GM19372 (cell line): ENCODE data around the gene PCNT.
"Not testable (repeated sequence)": the region's sequence is repeated elsewhere in the genome, so short reads cannot be mapped to it uniquely, and the experiment has no call there.

ENCODE experiments used
- ATAC-seq: cut with Tn5 transposase; IDR thresholded peaks from one replicate; pipeline ENCODE4 v1.9.1; 2021; ENCODE audit warnings: mild to moderate bottlenecking, low read depth, moderate library complexity; ENCODE audit not compliant: unreplicated experiment

PCNT gene

DNA sequence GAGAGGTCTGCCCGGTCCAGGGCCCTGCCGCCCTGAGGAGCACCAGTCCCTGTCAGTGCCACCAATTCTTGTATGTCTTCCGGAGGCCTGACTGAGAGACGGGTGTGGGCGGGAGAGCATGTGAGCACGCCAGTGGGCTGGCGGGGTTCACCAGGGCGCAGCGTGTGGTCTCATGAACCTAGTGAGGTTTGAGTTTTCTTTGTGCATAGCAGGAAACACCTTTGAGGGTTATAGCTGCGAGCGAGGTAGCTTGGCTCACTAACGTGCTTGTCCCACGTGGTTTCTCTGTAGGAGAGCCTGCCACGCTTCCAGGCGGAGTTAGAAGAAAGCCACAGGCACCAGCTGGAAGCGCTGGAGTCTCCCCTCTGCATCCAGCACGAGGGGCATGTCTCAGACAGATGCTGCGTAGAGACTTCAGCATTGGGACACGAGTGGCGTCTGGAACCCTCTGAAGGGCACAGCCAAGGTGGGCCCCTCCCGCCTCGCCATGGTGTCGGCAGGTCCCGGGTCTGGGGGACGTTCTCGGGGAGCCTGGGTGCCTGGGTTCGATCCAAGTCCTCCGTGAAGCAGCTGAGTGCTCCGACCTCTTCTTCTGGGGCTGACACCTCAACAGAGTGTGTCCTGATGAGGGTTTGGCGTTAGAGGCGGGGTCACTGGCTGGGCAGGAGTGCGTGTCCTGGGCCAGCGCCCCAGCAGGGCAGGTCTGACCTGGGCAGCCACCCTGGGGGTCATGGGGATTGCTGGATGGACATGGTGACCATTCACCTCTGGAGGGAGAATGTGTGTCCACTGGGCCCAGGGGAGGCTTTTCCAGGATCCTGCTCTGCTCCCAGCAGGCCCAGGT, 31.4 kb downstream of the PCNT start:
- no peak for ATAC-seq

- no peak for ATAC-seq
Measured at GRCh38 chr21:46356005-46356338, 32.0 kb downstream of the PCNT start.

GRCh38 chr21:46356494-46357334, 32.8 kb downstream of the PCNT start:
- no peak for ATAC-seq

DNA sequence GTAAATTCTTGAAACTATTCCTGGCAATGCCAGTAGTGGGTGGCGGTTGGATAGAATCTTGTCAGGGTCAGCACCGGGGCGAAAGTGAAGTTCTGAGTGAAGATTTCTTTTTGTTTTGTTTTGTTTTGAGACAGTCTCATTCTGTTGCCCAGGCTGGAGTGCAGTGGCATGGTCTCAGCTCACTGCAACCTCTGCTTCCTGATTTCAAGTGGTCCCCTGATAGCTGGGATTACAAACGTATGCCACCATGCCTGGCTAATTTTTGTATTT, 33.3 kb downstream of the PCNT start:
- ATAC-seq: no peak

- ATAC-seq: no peak
Measured at GRCh38 chr21:46357684-46358425, 33.9 kb downstream of the PCNT start.

- no peak for ATAC-seq
Measured at GRCh38 chr21:46361176-46361575, 37.2 kb downstream of the PCNT start.

DNA sequence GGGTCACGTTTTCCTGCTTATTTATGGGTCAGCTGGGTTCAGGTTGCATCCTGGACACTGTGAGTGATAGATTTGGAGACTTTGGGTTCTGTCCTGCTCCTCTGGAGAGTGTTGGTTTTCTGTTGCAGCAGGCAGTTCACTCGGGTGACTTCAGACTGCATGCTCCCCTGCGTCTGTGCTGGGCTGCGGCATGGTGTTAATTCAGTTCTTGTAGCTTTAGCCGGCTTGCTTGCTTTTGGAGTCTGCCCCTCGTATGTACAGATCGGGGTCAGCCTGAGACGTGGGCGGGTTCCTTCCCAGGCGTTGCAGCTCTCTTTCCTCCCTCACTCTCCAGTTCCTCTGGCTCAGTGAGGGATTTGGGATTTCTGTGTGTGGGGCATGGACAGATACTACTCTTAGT, 38.0 kb downstream of the PCNT start:
- ATAC-seq: no peak

- no peak for ATAC-seq
Measured at GRCh38 chr21:46362946-46363345, 39.0 kb downstream of the PCNT start.

- no peak for ATAC-seq
Measured at GRCh38 chr21:46363698-46364097, 39.7 kb downstream of the PCNT start.

GRCh38 chr21:46366091-46366490, 42.1 kb downstream of the PCNT start:
- ATAC-seq: no peak

DNA sequence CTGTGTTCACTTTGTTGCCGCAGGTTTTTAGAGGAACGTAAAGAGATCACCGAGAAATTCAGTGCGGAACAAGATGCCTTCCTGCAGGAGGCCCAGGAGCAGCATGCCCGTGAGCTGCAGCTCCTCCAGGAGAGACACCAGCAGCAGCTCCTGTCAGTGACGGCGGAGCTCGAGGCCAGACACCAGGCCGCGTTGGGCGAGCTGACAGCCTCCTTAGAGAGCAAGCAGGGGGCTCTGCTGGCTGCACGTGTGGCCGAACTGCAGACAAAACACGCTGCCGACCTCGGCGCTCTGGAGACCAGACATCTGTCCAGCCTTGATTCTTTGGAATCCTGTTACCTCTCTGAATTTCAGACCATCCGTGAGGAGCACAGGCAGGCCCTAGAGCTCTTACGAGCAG, 42.6 kb downstream of the PCNT start:
- no peak for ATAC-seq

DNA sequence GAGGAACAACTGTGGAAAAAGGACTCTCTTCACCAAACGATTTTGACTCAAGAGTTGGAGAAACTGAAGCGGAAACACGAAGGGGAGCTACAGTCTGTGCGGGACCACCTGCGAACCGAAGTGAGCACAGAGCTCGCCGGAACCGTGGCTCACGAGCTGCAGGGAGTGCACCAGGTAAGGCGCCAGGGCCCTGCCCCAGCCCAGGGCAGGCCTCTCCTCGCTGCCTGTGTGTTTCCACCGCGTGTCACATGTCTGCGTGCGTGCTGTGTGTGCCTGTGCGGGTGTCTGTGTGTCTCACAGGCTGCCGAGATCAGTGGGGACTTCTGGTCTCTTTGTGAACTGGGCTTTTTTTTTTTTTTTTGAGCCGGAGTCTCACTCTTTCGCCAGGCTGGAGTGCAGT, 43.0 kb downstream of the PCNT start:
- ATAC-seq: no peak

DNA sequence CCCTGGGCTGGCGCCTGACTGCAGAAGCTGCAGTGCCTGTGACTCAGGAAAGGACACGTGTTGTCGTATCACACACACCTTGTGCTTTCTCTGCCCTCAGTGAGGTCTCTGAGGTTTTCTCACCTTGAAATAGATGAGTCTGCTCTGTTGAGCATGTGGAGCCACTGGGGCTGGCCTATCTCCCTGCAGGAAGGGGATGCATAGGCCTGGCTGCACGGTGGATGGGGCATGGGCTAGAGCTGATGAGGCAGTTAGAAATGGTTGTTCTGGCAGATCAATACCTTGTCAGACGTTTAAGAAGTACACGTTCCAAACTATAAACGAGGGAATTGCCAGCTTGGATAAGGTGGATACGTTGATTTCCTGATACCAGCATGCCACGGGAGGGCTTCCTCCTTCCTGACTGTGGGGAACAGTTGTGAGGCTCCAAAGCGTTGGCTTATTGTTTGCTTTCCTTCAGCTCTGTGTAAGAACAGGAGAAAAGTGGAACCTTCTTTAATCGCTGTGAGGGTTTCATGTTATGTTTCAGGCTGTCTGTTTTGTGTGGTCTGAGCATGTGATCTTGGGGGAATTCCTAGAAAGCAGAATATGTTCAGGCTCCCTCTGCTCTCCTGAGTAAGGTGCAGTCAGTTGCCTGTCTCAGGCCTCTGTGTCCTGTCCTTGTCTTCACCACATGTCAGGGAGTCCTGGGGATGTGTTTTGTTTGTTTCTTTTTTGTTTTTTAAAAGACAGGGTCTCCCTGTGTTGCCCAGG, 44.8 kb downstream of the PCNT start:
- ATAC-seq: peak; percentile 56

- ATAC-seq: no peak
Measured at GRCh38 chr21:46369520-46370235, 45.7 kb downstream of the PCNT start.

DNA sequence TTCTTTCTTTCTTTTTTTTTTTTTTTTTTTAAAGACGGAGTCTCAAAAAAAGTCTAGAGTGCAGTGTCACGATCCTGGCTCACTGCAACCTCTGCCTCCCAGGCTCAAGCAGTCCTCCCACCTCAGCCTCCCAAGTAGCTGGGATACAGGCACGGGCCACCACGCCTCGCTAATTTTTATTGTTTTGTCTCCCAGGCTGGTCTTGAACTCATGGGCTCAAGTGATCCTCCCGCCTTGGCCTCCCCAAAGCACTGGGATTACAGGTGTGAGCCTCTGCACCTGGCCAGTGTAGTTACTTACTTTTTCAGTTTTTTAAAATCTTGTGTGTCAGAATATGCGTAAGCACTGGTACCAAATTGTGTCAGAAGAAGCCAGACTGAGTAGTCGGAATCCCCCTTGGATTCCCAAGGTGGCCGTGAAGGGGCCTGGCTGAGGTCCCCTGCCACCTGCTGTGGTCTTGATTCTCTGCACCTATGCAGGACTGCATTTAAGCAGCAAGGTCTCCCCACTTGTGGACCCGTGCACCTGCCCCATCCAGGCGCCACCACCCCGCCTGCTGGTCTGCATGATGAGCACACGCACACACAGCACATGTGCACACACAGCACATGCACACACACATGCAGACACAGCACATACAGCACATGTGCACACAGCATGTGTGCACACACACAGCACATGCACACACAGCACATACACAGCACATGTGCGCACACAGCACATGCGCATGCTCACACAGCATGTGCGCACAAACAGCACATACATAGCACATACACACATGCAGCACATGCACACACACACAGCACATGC, 47.5 kb downstream of the PCNT start:
- ATAC-seq: no peak

- no peak for ATAC-seq
Measured at GRCh38 chr21:46372014-46372485, 48.1 kb downstream of the PCNT start.

GRCh38 chr21:46372947-46373346, 49.0 kb downstream of the PCNT start:
- not testable (repeated sequence) for ATAC-seq

DNA sequence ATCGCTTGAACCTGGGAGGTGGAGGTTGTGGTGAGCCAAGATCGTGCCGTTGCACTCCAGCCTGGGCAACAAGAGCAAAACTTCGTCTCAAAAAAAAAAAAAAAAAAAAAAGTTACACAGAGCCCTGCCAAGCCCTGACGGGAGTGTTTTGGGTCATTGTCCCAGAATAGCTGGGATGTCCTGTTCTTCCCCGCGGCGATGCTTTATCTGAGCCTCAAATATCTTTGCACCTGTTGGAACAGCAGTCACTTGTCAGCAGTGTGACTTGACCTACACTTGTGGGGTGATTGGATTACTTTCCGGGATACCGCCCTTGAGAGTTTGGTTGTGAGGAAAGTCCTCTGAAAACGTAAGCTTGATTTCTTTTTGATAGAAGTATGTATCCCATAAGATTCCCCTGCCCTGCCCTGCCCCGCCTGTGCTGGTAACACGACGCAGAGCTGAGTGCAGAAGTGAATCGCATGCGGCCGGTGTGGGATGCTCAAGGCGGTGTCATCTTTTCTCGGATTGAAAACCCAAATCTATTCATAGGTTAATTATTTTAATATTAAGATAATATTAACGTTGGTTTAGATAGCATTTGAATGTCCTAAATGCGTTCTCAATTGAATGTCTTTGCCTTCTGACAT, 50.9 kb downstream of the PCNT start:
- no peak for ATAC-seq
